Liver (tissue), 3 donors: Measurements from ENCODE around the gene CD180.

Source experiments
- FOXA1 ChIP-seq: IDR thresholded peaks from 2 replicates; pipeline ENCODE4 v1.6.1; 2016; ENCODE audit warnings: antibody characterized with exemption
- GABPA ChIP-seq, 2 donors: IDR thresholded peaks in 1 of 2; conservative IDR thresholded peaks in 1 of 2; 2 replicates each; pipeline ENCODE4 v1.6.1; 2016; ENCODE audit warnings: antibody characterized with exemption in 2 of 2, mild to moderate bottlenecking in 1 of 2, moderate library complexity in 1 of 2
- HNF4G ChIP-seq: IDR thresholded peaks from 2 replicates; pipeline ENCODE4 v1.6.1; 2016; ENCODE audit warnings: antibody characterized with exemption
- RAD21 ChIP-seq, 2 donors: IDR thresholded peaks; 2 replicates each; pipeline ENCODE4 v1.6.1; 2016; ENCODE audit warnings: antibody characterized with exemption in 2 of 2, mild to moderate bottlenecking in 2 of 2
- RXRA ChIP-seq, 2 donors: IDR thresholded peaks; 2 replicates each; pipeline ENCODE4 v1.6.1; 2017 to 2018; ENCODE audit warnings: antibody characterized with exemption in 2 of 2, mild to moderate bottlenecking in 1 of 2
- SP1 ChIP-seq: IDR thresholded peaks from 2 replicates; pipeline ENCODE4 v1.6.1; 2018; ENCODE audit warnings: antibody characterized with exemption, mild to moderate bottlenecking
- TAF1 ChIP-seq: conservative IDR thresholded peaks from 2 replicates; pipeline ENCODE4 v1.6.1; 2016; ENCODE audit warnings: antibody characterized with exemption, mild to moderate bottlenecking
- TF ChIP-seq, protein P1 (sequence below): IDR thresholded peaks from 2 replicates; pipeline ENCODE4 v1.6.1; 2016; ENCODE audit warnings: antibody characterized with exemption
- TF ChIP-seq, protein P2 (sequence below): fragments of 150-350 bp; IDR thresholded peaks from 2 replicates; pipeline ENCODE4 v1.5.1; 2017; ENCODE audit warnings: improper control_type of control experiment, low read depth, low read length; ENCODE audit not compliant: missing input control
- TF ChIP-seq, protein P3 (sequence below): IDR thresholded peaks from 2 replicates; pipeline ENCODE4 v1.6.1; 2016; ENCODE audit warnings: antibody characterized with exemption, mild to moderate bottlenecking
- TF ChIP-seq, protein P4 (sequence below): IDR thresholded peaks from 2 replicates; pipeline ENCODE4 v1.6.1; 2016; ENCODE audit warnings: antibody characterized with exemption
- donor health status: healthy.
- donor health status: healthy.

DNA sequence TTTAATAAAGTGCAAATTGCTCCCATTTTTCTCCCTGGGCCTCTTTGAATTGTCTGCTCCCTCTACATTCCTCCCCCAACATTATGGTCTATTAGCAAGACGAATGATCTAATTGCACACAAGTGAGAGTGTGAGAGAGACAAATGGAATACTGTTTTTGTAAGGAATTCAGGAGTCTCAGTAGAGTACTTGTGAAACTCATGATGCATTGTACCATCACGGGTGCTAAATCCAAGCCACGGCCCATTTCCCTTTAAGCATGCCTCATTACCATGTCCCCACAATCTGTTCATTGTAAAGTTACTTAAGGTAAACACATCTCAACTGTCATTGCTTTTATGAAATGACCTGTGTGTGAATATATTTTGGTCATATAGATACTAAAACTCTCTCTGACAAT is 62.8 kb downstream of the CD180 start:
- TF ChIP-seq, protein P1, sequence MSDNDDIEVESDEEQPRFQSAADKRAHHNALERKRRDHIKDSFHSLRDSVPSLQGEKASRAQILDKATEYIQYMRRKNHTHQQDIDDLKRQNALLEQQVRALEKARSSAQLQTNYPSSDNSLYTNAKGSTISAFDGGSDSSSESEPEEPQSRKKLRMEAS: no peak
- TF ChIP-seq, protein P2, sequence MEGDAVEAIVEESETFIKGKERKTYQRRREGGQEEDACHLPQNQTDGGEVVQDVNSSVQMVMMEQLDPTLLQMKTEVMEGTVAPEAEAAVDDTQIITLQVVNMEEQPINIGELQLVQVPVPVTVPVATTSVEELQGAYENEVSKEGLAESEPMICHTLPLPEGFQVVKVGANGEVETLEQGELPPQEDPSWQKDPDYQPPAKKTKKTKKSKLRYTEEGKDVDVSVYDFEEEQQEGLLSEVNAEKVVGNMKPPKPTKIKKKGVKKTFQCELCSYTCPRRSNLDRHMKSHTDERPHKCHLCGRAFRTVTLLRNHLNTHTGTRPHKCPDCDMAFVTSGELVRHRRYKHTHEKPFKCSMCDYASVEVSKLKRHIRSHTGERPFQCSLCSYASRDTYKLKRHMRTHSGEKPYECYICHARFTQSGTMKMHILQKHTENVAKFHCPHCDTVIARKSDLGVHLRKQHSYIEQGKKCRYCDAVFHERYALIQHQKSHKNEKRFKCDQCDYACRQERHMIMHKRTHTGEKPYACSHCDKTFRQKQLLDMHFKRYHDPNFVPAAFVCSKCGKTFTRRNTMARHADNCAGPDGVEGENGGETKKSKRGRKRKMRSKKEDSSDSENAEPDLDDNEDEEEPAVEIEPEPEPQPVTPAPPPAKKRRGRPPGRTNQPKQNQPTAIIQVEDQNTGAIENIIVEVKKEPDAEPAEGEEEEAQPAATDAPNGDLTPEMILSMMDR: no peak
- TF ChIP-seq SP1 (no peak), RXRA (IDR thresholded peaks at IDR 0.05) (no peak), GABPA (IDR thresholded peaks at IDR 0.05 in 1 of 2, conservative IDR thresholded peaks at IDR 0.05 in 1 of 2) (no peak), TAF1 (no peak), RAD21 (IDR thresholded peaks at IDR 0.05) (no peak), FOXA1 (no peak), HNF4G (no peak)
- TF ChIP-seq, protein P3, sequence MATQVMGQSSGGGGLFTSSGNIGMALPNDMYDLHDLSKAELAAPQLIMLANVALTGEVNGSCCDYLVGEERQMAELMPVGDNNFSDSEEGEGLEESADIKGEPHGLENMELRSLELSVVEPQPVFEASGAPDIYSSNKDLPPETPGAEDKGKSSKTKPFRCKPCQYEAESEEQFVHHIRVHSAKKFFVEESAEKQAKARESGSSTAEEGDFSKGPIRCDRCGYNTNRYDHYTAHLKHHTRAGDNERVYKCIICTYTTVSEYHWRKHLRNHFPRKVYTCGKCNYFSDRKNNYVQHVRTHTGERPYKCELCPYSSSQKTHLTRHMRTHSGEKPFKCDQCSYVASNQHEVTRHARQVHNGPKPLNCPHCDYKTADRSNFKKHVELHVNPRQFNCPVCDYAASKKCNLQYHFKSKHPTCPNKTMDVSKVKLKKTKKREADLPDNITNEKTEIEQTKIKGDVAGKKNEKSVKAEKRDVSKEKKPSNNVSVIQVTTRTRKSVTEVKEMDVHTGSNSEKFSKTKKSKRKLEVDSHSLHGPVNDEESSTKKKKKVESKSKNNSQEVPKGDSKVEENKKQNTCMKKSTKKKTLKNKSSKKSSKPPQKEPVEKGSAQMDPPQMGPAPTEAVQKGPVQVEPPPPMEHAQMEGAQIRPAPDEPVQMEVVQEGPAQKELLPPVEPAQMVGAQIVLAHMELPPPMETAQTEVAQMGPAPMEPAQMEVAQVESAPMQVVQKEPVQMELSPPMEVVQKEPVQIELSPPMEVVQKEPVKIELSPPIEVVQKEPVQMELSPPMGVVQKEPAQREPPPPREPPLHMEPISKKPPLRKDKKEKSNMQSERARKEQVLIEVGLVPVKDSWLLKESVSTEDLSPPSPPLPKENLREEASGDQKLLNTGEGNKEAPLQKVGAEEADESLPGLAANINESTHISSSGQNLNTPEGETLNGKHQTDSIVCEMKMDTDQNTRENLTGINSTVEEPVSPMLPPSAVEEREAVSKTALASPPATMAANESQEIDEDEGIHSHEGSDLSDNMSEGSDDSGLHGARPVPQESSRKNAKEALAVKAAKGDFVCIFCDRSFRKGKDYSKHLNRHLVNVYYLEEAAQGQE: no peak
- TF ChIP-seq, protein P4, sequence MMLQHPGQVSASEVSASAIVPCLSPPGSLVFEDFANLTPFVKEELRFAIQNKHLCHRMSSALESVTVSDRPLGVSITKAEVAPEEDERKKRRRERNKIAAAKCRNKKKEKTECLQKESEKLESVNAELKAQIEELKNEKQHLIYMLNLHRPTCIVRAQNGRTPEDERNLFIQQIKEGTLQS: no peak
